GM12864 (cell line): ENCODE data around the gene PARVB.

Source experiments
- DNase-seq: peaks from one replicate; pipeline ENCODE4 v3.0.0-alpha.2; 2011; ENCODE audit warnings: low read depth
- H3K4me3 ChIP-seq: 2 replicates; pipeline ENCODE4 v1.5.1; 2011; ENCODE audit warnings: mild to moderate bottlenecking, low read depth, low read length, control low read depth
- TF ChIP-seq, protein P1 (sequence below): IDR thresholded peaks from 2 replicates; pipeline ENCODE4 v1.5.1; 2011; ENCODE audit warnings: low read depth, mild to moderate bottlenecking, moderate library complexity, low read length, control low read depth, inconsistent platforms; ENCODE audit errors: missing control alignments

The PARVB gene

GRCh38 chr22:43983808-43984207, 40.3 kb upstream of the PARVB start:
- DNase-seq: no peak
- no peak overlapping the region for H3K4me3 ChIP-seq
- TF ChIP-seq, protein P1, sequence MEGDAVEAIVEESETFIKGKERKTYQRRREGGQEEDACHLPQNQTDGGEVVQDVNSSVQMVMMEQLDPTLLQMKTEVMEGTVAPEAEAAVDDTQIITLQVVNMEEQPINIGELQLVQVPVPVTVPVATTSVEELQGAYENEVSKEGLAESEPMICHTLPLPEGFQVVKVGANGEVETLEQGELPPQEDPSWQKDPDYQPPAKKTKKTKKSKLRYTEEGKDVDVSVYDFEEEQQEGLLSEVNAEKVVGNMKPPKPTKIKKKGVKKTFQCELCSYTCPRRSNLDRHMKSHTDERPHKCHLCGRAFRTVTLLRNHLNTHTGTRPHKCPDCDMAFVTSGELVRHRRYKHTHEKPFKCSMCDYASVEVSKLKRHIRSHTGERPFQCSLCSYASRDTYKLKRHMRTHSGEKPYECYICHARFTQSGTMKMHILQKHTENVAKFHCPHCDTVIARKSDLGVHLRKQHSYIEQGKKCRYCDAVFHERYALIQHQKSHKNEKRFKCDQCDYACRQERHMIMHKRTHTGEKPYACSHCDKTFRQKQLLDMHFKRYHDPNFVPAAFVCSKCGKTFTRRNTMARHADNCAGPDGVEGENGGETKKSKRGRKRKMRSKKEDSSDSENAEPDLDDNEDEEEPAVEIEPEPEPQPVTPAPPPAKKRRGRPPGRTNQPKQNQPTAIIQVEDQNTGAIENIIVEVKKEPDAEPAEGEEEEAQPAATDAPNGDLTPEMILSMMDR: no peak

DNA sequence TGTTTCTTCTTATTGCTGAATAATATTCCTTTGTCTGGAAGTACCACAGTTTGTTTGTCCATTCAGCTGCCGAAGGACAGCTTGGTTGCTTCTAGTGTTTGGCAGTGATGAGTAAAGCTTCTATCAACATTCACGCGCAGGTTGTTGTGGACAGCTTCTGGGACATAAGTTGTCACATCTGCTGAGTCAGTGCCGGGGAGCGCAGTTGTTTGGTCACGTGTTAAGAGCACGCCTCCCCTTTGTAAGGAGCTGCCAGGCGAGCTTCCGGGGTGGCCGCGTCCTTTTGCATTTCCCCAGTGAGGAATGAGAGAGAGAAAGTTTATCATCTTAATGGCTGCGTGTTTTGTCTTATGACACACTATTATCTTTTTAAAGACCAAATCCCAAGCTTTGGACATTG, 38.6 kb upstream of the PARVB start:
- no peak for DNase-seq
- TF ChIP-seq, protein P1: no peak
- no peak overlapping the region for H3K4me3 ChIP-seq

DNA sequence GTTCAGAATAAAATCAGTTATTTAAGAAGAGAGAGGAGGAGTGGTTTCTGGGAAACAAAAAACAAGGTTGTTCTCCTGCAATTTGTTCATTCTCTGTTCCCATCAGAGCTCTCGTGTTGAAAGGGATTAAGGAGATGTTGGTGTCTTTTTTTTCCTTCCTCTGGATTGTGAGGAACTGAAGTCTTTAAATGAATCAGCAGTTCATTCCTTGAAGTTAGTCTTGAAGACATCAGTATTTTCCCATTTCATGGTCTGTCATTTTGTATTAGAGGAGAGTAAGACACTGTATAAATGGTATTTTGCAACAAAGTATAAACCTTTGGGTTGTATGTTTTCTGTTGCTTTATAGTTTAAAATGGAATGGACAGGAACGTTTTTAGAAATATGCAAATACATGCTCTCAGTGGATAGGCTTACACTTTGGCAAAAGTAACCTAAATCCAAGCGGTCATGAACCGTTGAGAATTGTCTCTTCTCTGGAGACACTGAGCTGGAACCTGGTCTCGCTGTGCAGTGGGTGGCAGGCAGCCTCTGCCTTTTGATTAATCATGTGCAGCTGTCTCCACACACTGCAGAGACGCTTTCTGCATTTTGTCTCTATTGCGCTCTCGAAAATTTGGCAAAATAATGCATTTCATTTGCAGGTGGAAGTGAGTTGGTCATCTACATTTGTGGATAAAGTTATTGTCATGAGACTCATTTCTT, 35.8 kb upstream of the PARVB start:
- no peak for DNase-seq
- no peak overlapping the region for H3K4me3 ChIP-seq
- TF ChIP-seq, protein P1: no peak

DNA sequence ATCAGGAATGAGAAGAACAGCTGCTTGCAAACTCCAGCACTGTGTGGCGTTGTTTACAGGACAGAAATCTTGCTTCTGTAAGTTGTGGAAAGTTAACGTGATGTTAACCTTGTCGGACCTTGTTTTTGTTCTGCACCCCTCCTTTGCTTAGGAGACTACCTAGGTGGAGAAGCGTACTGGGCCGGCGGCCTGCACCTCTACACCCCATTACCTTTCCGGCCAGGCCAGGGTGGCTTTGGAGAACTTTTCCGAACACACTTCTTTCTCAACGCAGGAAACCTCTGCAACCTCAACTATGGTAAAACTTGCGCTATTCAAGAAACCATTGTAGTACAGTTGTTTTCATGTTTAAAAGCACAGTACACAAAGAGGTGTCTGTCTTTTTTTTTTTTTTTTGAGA, 35.1 kb upstream of the PARVB start:
- no peak for DNase-seq
- TF ChIP-seq, protein P1: no peak
- no peak overlapping the region for H3K4me3 ChIP-seq

GRCh38 chr22:43990044-43990443, 34.1 kb upstream of the PARVB start:
- no peak overlapping the region for H3K4me3 ChIP-seq
- no peak for DNase-seq
- TF ChIP-seq, protein P1: no peak

GRCh38 chr22:43991316-43992020, 32.6 kb upstream of the PARVB start:
- TF ChIP-seq, protein P1: no peak
- H3K4me3 ChIP-seq: no peak overlapping the region
- no peak for DNase-seq
